ENCODE data around the gene CEP170B. TPM values are rescaled to one million over a fixed set of nuclear protein-coding genes. Genes with fewer than 3 reads are reported as not detected.

CEP170B gene
- total and polyA plus RNA-seq, 12 donors = 2.4 to 29.4 (median 18.3) TPM

GRCh38 chr14:104928391-104929133, 63.5 kb downstream of the CEP170B start:
- TF ChIP-seq POLR2A (IDR thresholded peaks at IDR 0.05) = no peak
- TF ChIP-seq, protein P1, sequence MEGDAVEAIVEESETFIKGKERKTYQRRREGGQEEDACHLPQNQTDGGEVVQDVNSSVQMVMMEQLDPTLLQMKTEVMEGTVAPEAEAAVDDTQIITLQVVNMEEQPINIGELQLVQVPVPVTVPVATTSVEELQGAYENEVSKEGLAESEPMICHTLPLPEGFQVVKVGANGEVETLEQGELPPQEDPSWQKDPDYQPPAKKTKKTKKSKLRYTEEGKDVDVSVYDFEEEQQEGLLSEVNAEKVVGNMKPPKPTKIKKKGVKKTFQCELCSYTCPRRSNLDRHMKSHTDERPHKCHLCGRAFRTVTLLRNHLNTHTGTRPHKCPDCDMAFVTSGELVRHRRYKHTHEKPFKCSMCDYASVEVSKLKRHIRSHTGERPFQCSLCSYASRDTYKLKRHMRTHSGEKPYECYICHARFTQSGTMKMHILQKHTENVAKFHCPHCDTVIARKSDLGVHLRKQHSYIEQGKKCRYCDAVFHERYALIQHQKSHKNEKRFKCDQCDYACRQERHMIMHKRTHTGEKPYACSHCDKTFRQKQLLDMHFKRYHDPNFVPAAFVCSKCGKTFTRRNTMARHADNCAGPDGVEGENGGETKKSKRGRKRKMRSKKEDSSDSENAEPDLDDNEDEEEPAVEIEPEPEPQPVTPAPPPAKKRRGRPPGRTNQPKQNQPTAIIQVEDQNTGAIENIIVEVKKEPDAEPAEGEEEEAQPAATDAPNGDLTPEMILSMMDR (IDR thresholded peaks at IDR 0.05) = no peak
- Histone ChIP-seq H3K27ac (no peak overlapping the region), H3K9me3 (replicated peaks in 1 of 3) (no peaks in the 10 kb centered on the region), H3K4me3 (no peak overlapping the region), H3K36me3 (replicated peaks in 1 of 2) (no peaks in the 10 kb centered on the region), H3K27me3 (peaks cover 5% of the 10 kb centered on the region), H3K4me1 (replicated peaks in 1 of 2) (peaks cover 0 to 9% of the 10 kb centered on the region in 2 donors)
- DNase-seq = no peak
- intact Hi-C loops (cut with DNase I) = no loop called here
- 60 to 83% (median 81%) methylated on average over 1 to 17 of the region's 17 CpGs for WGBS, 4 donors

DNA sequence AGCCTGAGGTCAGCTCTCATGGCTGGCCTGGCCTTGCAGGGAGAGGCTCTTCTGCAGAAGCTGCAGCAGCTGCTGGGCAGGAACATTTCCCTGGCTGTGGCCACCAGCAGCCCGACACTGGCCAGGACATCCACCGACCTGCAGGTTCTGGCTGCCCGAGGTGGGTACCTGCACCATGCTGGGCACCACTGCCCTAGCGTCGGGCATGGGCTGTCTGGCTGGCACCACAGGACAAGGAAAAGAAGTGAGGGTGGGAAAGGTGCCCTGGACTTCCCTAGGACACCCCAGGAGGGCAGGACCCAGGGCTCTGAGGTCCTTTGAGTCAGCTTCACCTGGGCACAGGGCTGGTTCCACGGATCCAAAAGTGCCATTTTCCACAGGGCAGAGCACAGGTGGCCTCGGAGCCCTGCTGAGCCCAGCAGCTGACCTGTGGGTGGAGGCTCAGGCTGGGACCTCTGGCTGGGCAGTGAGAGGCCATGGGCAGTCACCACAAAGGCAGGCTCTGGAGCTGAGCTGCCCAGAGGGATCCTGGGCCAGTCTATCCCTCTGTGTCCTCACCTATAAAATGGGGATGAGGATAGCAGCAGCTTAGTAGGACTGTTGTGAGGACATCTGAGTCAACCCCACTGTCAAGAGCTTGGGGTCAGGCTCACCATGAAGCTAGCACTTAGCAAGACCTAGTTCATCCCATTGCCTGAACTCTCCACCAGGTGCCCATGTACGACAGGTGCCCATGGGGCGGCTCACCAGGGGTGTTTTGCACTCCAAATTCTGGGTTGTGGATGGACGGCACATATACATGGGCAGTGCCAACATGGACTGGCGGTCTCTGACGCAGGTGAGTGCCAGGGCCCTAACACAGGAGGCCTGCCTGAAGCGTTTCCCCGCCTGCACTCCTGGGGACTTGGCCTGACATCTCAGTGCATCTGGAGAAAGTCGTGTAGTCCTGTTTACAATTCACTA, 64.5 kb downstream of the CEP170B start:
- peaks cover 5% of the 10 kb centered on the region for H3K27me3 ChIP-seq
- no peaks in the 10 kb centered on the region for H3K9me3 ChIP-seq (replicated peaks in 1 of 3)
- H3K27ac ChIP-seq = no peak overlapping the region
- intact Hi-C loops (cut with DNase I) = loop anchor here in 1 of 2 donors (5.0 kb wide), 1 partner anchor 43 kb away; no protein-coding TSS in a partner anchor
- no peak for DNase-seq
- 86 to 90% (median 87%) methylated on average over 10 to 15 of the region's 15 CpGs for WGBS, 4 donors
- TF ChIP-seq POLR2A (IDR thresholded peaks at IDR 0.05) = no peak
- TF ChIP-seq, protein P1 (IDR thresholded peaks at IDR 0.05) = no peak
- no peaks in the 10 kb centered on the region for H3K36me3 ChIP-seq (replicated peaks in 1 of 2)
- H3K4me1 ChIP-seq (replicated peaks in 1 of 2) = peaks cover 0 to 9% of the 10 kb centered on the region in 2 donors
- H3K4me3 ChIP-seq = no peak overlapping the region

DNA sequence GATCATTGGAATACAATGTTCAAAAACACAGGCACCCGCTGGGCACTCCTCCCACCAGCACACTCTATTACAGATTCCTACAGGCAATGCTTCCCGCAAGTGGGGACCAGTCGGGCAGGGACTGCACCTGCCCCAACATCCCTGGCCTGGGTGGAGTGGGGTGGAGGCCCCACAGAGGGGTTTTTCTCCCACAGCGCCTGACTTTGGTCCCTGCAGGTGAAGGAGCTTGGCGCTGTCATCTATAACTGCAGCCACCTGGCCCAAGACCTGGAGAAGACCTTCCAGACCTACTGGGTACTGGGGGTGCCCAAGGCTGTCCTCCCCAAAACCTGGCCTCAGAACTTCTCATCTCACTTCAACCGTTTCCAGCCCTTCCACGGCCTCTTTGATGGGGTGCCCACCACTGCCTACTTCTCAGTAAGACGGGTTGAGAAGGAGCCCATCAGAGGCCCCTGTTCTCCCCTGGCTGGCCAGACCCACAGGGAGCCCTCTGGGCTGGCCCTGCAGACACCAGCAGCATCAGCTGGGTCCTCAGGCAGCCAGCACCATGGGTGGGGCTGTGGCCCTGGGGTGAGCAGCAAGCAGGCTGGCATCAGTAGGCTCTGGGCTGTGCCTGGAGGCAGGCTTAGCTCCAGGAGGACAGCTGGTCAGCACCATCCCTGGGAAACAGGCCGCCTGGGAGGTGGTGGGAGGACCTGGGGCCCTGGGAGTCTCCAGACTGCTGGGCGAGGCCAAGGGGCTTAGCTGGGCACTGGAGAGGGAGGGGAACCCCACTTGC, 65.6 kb downstream of the CEP170B start:
- WGBS, 4 donors = 75 to 91% (median 90%) methylated on average over 7 to 10 of the region's 10 CpGs
- no peaks in the 10 kb centered on the region for H3K36me3 ChIP-seq (replicated peaks in 1 of 2)
- H3K4me1 ChIP-seq (replicated peaks in 1 of 2) = peaks cover 0 to 9% of the 10 kb centered on the region in 2 donors
- H3K4me3 ChIP-seq = no peak overlapping the region
- H3K27me3 ChIP-seq = peaks cover 5% of the 10 kb centered on the region
- DNase-seq = no peak
- H3K27ac ChIP-seq = no peak overlapping the region
- no peaks in the 10 kb centered on the region for H3K9me3 ChIP-seq (replicated peaks in 1 of 3)
- no peak for TF ChIP-seq POLR2A (IDR thresholded peaks at IDR 0.05)
- intact Hi-C loops (cut with DNase I) = loop anchor here in 1 of 2 donors (5.0 kb wide), 1 partner anchor 42 kb away; no protein-coding TSS in a partner anchor

DNA sequence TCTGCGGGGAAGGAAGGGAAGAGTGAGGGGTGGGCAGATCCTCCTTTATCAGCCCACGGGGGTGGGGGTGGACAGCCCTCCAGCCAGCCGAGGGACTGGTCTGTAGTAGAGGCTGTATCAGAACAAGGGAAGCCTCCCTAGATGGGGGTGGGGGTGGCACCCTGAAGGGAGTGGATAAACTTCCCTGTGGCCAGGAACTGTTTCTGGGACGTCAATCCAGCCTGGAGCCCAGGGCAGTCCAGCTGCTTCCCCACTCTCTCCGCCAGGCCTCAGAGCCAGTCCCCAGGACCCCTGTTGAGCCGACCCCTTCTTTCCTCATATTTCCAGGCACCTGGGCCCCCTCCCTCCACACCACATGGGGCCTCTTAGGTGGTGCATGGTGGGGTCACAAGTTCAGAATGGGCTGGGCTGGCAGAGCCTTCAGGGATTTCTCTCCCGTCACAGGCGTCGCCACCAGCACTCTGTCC, 66.3 kb downstream of the CEP170B start:
- Histone ChIP-seq H3K36me3 (replicated peaks in 1 of 2) (no peaks in the 10 kb centered on the region), H3K27me3 (peaks cover 5% of the 10 kb centered on the region), H3K9me3 (replicated peaks in 1 of 3) (no peaks in the 10 kb centered on the region), H3K4me1 (replicated peaks in 1 of 2) (peaks cover 0 to 9% of the 10 kb centered on the region in 2 donors), H3K4me3 (no peak overlapping the region), H3K27ac (no peak overlapping the region)
- DNase-seq = no peak
- WGBS, 4 donors = 76 to 86% (median 81%) methylated on average over 4 to 9 of the region's 9 CpGs
- intact Hi-C loops (cut with DNase I) = loop anchor here in 1 of 2 donors (5.0 kb wide), 1 partner anchor 41 kb away; no protein-coding TSS in a partner anchor
- TF ChIP-seq, protein P1 (IDR thresholded peaks at IDR 0.05) = no peak
- no peak for TF ChIP-seq POLR2A (IDR thresholded peaks at IDR 0.05)
